Type B pancreatic cell (in vitro differentiated cells): ENCODE data around the gene HRG. TPM values are rescaled to one million over a fixed set of nuclear protein-coding genes. Genes with fewer than 3 reads are reported as not detected.
"Not testable (repeated sequence)": the region's sequence is repeated elsewhere in the genome, so short reads cannot be mapped to it uniquely, and the experiment has no call there.

Source experiments
- DNase-seq: peaks from one replicate; pipeline ENCODE4 v3.0.0; 2021; ENCODE audit warnings: mixed read lengths; ENCODE audit not compliant: unreplicated experiment; ENCODE audit errors: extremely low spot score
- H3K27ac Mint-ChIP-seq: 2 replicates; pipeline ENCODE4 v1.8.0; 2021; ENCODE audit warnings: mild to moderate bottlenecking, mixed read lengths
- H3K27me3 Mint-ChIP-seq: 2 replicates; pipeline ENCODE4 v1.8.0; 2021; ENCODE audit warnings: mixed read lengths
- H3K36me3 Mint-ChIP-seq: 2 replicates; pipeline ENCODE4 v1.8.0; 2021; ENCODE audit warnings: mixed read lengths
- H3K4me1 Mint-ChIP-seq: one replicate; pipeline ENCODE4 v1.8.0; 2021; ENCODE audit warnings: mixed read lengths; ENCODE audit not compliant: unreplicated experiment
- H3K4me3 Mint-ChIP-seq: 2 replicates; pipeline ENCODE4 v1.8.0; 2021; ENCODE audit warnings: mild to moderate bottlenecking, mixed read lengths
- H3K9me3 Mint-ChIP-seq: 2 replicates; pipeline ENCODE4 v1.8.0; 2021; ENCODE audit warnings: mixed read lengths
- total RNA-seq: library from RNA; stranded (reverse); gene quantifications from 2 replicates; pipeline ENCODE4 v1.2.1, GENCODE V29; 2021; ENCODE audit warnings: low replicate concordance
- TF ChIP-seq, protein P1 (sequence below): fragments of 200-600 bp; sonication (generic); conservative IDR thresholded peaks from 2 replicates; pipeline ENCODE4 v1.5.0; 2021; ENCODE audit warnings: antibody characterized with exemption, mild to moderate bottlenecking

The HRG gene
- total RNA-seq, 1 donor from 2014 or later, result not detected

- TF ChIP-seq, protein P1, sequence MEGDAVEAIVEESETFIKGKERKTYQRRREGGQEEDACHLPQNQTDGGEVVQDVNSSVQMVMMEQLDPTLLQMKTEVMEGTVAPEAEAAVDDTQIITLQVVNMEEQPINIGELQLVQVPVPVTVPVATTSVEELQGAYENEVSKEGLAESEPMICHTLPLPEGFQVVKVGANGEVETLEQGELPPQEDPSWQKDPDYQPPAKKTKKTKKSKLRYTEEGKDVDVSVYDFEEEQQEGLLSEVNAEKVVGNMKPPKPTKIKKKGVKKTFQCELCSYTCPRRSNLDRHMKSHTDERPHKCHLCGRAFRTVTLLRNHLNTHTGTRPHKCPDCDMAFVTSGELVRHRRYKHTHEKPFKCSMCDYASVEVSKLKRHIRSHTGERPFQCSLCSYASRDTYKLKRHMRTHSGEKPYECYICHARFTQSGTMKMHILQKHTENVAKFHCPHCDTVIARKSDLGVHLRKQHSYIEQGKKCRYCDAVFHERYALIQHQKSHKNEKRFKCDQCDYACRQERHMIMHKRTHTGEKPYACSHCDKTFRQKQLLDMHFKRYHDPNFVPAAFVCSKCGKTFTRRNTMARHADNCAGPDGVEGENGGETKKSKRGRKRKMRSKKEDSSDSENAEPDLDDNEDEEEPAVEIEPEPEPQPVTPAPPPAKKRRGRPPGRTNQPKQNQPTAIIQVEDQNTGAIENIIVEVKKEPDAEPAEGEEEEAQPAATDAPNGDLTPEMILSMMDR, result no peak
- Mint-ChIP-seq H3K9me3 (peaks cover 5% of the 10 kb centered on the region), H3K4me3 (no peak overlapping the region), H3K4me1 (no peaks in the 10 kb centered on the region), H3K36me3 (no peaks in the 10 kb centered on the region), H3K27ac (no peak overlapping the region), H3K27me3 (peaks cover 33% of the 10 kb centered on the region)
- no peak for DNase-seq
These were observed 18.2 kb downstream of the HRG start for GRCh38 chr3:186683979-186684378.

DNA sequence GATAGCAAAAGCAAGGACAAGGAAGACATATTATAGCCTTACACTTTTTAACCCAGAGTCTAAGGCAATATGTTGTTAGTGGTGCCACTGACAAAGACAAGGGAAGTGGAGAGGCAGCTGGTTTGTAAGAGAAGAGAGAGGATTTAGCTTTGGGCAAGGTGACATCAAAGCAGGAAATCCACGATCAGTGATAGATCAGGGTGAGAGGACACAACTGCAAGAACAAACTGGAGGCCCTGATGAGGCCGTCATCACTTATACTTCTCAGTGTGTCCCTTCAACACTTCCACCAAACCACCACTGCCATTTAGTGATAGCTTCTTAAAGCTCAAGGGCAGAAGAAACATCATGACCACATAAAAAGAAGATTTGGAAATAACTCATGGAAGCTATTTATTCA lies 20.7 kb downstream of the HRG start:
- H3K9me3 Mint-ChIP-seq, H3K4me3 Mint-ChIP-seq, H3K36me3 Mint-ChIP-seq, DNase-seq, H3K4me1 Mint-ChIP-seq, H3K27ac Mint-ChIP-seq: not testable (repeated sequence)
- H3K27me3 Mint-ChIP-seq, result peaks cover 36% of the 10 kb centered on the region

DNA sequence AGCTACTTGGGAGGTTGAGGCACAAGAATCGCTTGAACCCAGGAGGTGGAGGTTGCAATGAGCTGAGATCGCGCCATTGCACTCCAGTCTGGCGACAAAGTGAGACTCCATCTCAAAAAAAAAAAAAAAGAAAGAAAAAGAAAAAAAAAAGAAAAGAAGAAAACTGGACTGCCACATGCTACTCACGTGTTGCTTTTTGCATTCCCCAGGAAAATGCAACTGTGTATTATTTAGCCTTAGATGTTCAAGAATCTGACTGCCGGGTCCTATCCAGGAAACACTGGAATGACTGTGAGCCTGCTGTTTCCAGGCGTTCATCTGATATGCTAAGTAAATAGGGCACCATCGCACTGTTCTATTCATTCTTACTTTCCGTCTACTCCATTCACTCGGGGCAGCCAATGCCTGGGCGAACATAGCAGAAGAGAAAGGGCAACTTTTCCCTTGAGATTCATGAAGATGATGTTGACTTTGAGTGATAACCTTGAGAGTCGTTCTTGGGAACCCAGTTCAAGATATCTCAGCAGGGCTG lies 21.4 kb downstream of the HRG start:
- no peak for DNase-seq
- TF ChIP-seq, protein P1, result no peak
- Mint-ChIP-seq H3K27ac (no peak overlapping the region), H3K27me3 (peaks cover 39% of the 10 kb centered on the region), H3K4me3 (no peak overlapping the region), H3K36me3 (no peaks in the 10 kb centered on the region), H3K9me3 (peaks cover 5% of the 10 kb centered on the region), H3K4me1 (no peaks in the 10 kb centered on the region)

- not testable (repeated sequence) for H3K36me3 Mint-ChIP-seq, H3K4me1 Mint-ChIP-seq, DNase-seq, H3K9me3 Mint-ChIP-seq, H3K27ac Mint-ChIP-seq, H3K4me3 Mint-ChIP-seq
- peaks cover 34% of the 10 kb centered on the region for H3K27me3 Mint-ChIP-seq
These were observed 24.5 kb downstream of the HRG start for GRCh38 chr3:186690304-186690703.

GRCh38 chr3:186691676-186692075 lies 25.9 kb downstream of the HRG start:
- Mint-ChIP-seq H3K27ac (no peak overlapping the region), H3K9me3 (peaks cover 5% of the 10 kb centered on the region), H3K4me1 (no peaks in the 10 kb centered on the region), H3K36me3 (no peaks in the 10 kb centered on the region), H3K27me3 (peaks cover 24% of the 10 kb centered on the region), H3K4me3 (no peak overlapping the region)
- TF ChIP-seq, protein P1, result no peak
- DNase-seq, result no peak

- Mint-ChIP-seq H3K36me3 (no peaks in the 10 kb centered on the region), H3K9me3 (no peaks in the 10 kb centered on the region), H3K27ac (no peak overlapping the region), H3K4me3 (no peak overlapping the region), H3K4me1 (no peaks in the 10 kb centered on the region), H3K27me3 (peaks cover 17% of the 10 kb centered on the region)
- no peak for DNase-seq
- TF ChIP-seq, protein P1, result no peak
These were observed 28.0 kb downstream of the HRG start for GRCh38 chr3:186693843-186694242.
